Smooth muscle cell (in vitro differentiated cells): ENCODE measurements around the gene HIVEP2. TPM values are rescaled to one million over a fixed set of nuclear protein-coding genes. Genes with fewer than 3 reads are reported as not detected.

Source experiments
- DNase-seq: peaks from one replicate; lab custom pipeline; 2025; ENCODE audit not compliant: unreplicated experiment; lab: John Stamatoyannopoulos, UW
- H2AFZ ChIP-seq: fragments of 200-600 bp; sonication (generic); 2 replicates; pipeline ENCODE4 v1.6.0; 2016; ENCODE audit warnings: antibody characterized with exemption, low read depth, mild to moderate bottlenecking
- H3F3A ChIP-seq: fragments of 200-600 bp; sonication (generic); 2 replicates; pipeline ENCODE4 v1.6.0; 2017; ENCODE audit warnings: antibody characterized with exemption, low read depth
- H3K27ac ChIP-seq: fragments of 200-600 bp; sonication (generic); 2 replicates; pipeline ENCODE4 v1.5.1; 2016; ENCODE audit warnings: low read depth, mild to moderate bottlenecking
- H3K27me3 ChIP-seq: fragments of 200-600 bp; sonication (generic); 2 replicates; pipeline ENCODE4 v1.6.1; 2016; ENCODE audit warnings: low read depth, mild to moderate bottlenecking
- H3K36me3 ChIP-seq: fragments of 200-600 bp; sonication (generic); 2 replicates; pipeline ENCODE4 v1.5.1; 2016; ENCODE audit warnings: low read depth
- H3K4me1 ChIP-seq: fragments of 200-600 bp; sonication (generic); 2 replicates; pipeline ENCODE4 v1.5.1; 2016; ENCODE audit warnings: low read depth
- H3K4me2 ChIP-seq: fragments of 200-600 bp; sonication (generic); 2 replicates; pipeline ENCODE4 v1.6.0; 2016; ENCODE audit warnings: mild to moderate bottlenecking
- H3K4me3 ChIP-seq: fragments of 200-600 bp; sonication (generic); 2 replicates; pipeline ENCODE4 v1.5.1; 2016; ENCODE audit warnings: mild to moderate bottlenecking
- H3K79me2 ChIP-seq: fragments of 200-600 bp; sonication (generic); 2 replicates; pipeline ENCODE4 v1.6.0; 2016; ENCODE audit warnings: low read depth, mild to moderate bottlenecking
- H3K9ac ChIP-seq: fragments of 200-600 bp; sonication (generic); 2 replicates; pipeline ENCODE4 v1.6.0; 2016; ENCODE audit warnings: low read depth
- H3K9me3 ChIP-seq: fragments of 200-600 bp; sonication (generic); replicated peaks from 2 replicates; pipeline ENCODE4 v1.5.1; 2016; ENCODE audit warnings: low read depth
- H4K20me1 ChIP-seq: fragments of 200-600 bp; sonication (generic); 2 replicates; pipeline ENCODE4 v1.6.0; 2016; ENCODE audit warnings: low read depth
- CTCF ChIP-seq: fragments of 200-600 bp; sonication (generic); IDR thresholded peaks from 2 replicates; pipeline ENCODE4 v1.5.1; 2017; ENCODE audit warnings: borderline replicate concordance, mild to moderate bottlenecking, antibody characterized with exemption; ENCODE audit not compliant: insufficient read depth, poor library complexity, severe bottlenecking
- WGBS: methylation state at CpG from one replicate; pipeline ENCODE4 v1.1.7; 2016; ENCODE audit warnings: low lambda C conversion rate; 5-methylcytosine and 5-hydroxymethylcytosine counted together
- polyA plus RNA-seq: library from polyadenylated mRNA; unstranded; fragments of >200 nt; fragmentation: Nextera tagmentation; extraction: Ambion mirVana; gene quantifications from 2 replicates; pipeline ENCODE4 v1.2.1, GENCODE V29; 2016
- total RNA-seq: library from RNA; depleted of rRNA; stranded (reverse); fragments of >200 nt; gene quantifications from 2 replicates; pipeline ENCODE4 v1.2.3, GENCODE V29; 2014

HIVEP2 gene
- total and polyA plus RNA-seq, 2 experiments from 2014 or later, result 3.2 to 12.5 TPM

- Histone ChIP-seq H3K4me1 (peaks cover 8% of the 10 kb centered on the region), H4K20me1 (peaks cover 94% of the 10 kb centered on the region), H3K9me3 (no peaks in the 10 kb centered on the region), H3K36me3 (no peaks in the 10 kb centered on the region), H3F3A (no peaks in the 10 kb centered on the region), H3K4me2 (no peak overlapping the region), H2AFZ (no peak overlapping the region), H3K4me3 (no peak overlapping the region), H3K27ac (no peak overlapping the region), H3K27me3 (no peaks in the 10 kb centered on the region), H3K9ac (no peak overlapping the region), H3K79me2 (peaks cover 91% of the 10 kb centered on the region)
- no peak for TF ChIP-seq CTCF
- 88% methylated on average over 5 of the region's 5 CpGs for WGBS
- no peak for DNase-seq
These were observed 6.5 kb downstream of the HIVEP2 start for GRCh38 chr6:142938510-142938909.

- H2AFZ ChIP-seq, result no peak overlapping the region
- no peak overlapping the region for H3K4me3 ChIP-seq
- peaks cover 91% of the 10 kb centered on the region for H3K79me2 ChIP-seq
- no peaks in the 10 kb centered on the region for H3F3A ChIP-seq
- no peak overlapping the region for H3K4me2 ChIP-seq
- no peak for TF ChIP-seq CTCF
- H3K9me3 ChIP-seq, result no peaks in the 10 kb centered on the region
- no peaks in the 10 kb centered on the region for H3K27me3 ChIP-seq
- over 99% methylated on average over 5 of the region's 5 CpGs for WGBS
- H3K27ac ChIP-seq, result no peak overlapping the region
- peaks cover 3% of the 10 kb centered on the region for H3K4me1 ChIP-seq
- H3K9ac ChIP-seq, result no peak overlapping the region
- H3K36me3 ChIP-seq, result no peaks in the 10 kb centered on the region
- H4K20me1 ChIP-seq, result peaks cover 94% of the 10 kb centered on the region
- DNase-seq, result no peak
These were observed 7.0 kb downstream of the HIVEP2 start for GRCh38 chr6:142937986-142938385.

- Histone ChIP-seq H3K36me3 (no peaks in the 10 kb centered on the region), H3K4me2 (no peak overlapping the region), H3K4me1 (no peaks in the 10 kb centered on the region), H3K79me2 (peaks cover 90% of the 10 kb centered on the region), H3K9ac (no peak overlapping the region), H4K20me1 (peaks cover 93% of the 10 kb centered on the region), H3K27ac (no peak overlapping the region), H3K9me3 (no peaks in the 10 kb centered on the region), H2AFZ (no peak overlapping the region), H3F3A (no peaks in the 10 kb centered on the region), H3K4me3 (no peak overlapping the region), H3K27me3 (no peaks in the 10 kb centered on the region)
- WGBS, result 96% methylated on average over 21 of the region's 21 CpGs
- DNase-seq, result no peak
- no peak for TF ChIP-seq CTCF
These were observed 9.1 kb downstream of the HIVEP2 start for GRCh38 chr6:142935553-142936517.
